GM12801 (cell line): ENCODE measurements around the gene MYBPHL.

Source experiments
- CTCF ChIP-seq: IDR thresholded peaks from one replicate; pipeline ENCODE4 v1.5.1; 2011; ENCODE audit warnings: control low read depth; ENCODE audit not compliant: insufficient read length; ENCODE audit errors: extremely low read depth

Gene MYBPHL

GRCh38 chr1:109270623-109271317 lies 36.0 kb downstream of the MYBPHL start:
- no peak for TF ChIP-seq CTCF

- no peak for TF ChIP-seq CTCF
Observed at GRCh38 chr1:109269981-109270622, 36.7 kb downstream of the MYBPHL start.

- no peak for TF ChIP-seq CTCF
Observed at GRCh38 chr1:109269212-109269980, 37.4 kb downstream of the MYBPHL start.

- TF ChIP-seq CTCF, result no peak
Observed at GRCh38 chr1:109268431-109269211, 38.2 kb downstream of the MYBPHL start.

GRCh38 chr1:109267743-109268300 lies 39.0 kb downstream of the MYBPHL start:
- TF ChIP-seq CTCF, result no peak

- no peak for TF ChIP-seq CTCF
Observed at GRCh38 chr1:109266965-109267364, 39.8 kb downstream of the MYBPHL start.
